IMR-90 (cell line): Measurements from ENCODE around the gene UNC79.

Source experiments
- BHLHE40 ChIP-seq: fragments of 150-350 bp; IDR thresholded peaks from 2 replicates; pipeline ENCODE4 v1.6.1; 2016; ENCODE audit warnings: mild to moderate bottlenecking, low read depth, low read length
- CEBPB ChIP-seq: IDR thresholded peaks from 2 replicates; pipeline ENCODE4 v1.6.1; 2012; ENCODE audit warnings: low read depth, low read length, improper control_type of control experiment
- CTCF ChIP-seq: conservative IDR thresholded peaks from 2 replicates; pipeline ENCODE4 v1.5.1; 2012; ENCODE audit warnings: mild to moderate bottlenecking, low read depth, low read length, improper control_type of control experiment
- FOS ChIP-seq: fragments of 150-350 bp; IDR thresholded peaks from 2 replicates; pipeline ENCODE4 v1.6.1; 2016; ENCODE audit warnings: low read depth, low read length
- MXI1 ChIP-seq: IDR thresholded peaks from 2 replicates; pipeline ENCODE4 v1.6.1; 2012; ENCODE audit warnings: low read depth, mild to moderate bottlenecking, low read length, moderate library complexity, borderline replicate concordance
- POLR2A ChIP-seq: IDR thresholded peaks from 2 replicates; pipeline ENCODE4 v1.6.1; 2012; ENCODE audit warnings: mild to moderate bottlenecking, low read depth, low read length
- RAD21 ChIP-seq: IDR thresholded peaks from 2 replicates; pipeline ENCODE4 v1.6.1; 2012; ENCODE audit warnings: low read length, improper control_type of control experiment
- RFX5 ChIP-seq: IDR thresholded peaks from 2 replicates; pipeline ENCODE4 v1.8.0; 2012; ENCODE audit warnings: low read depth, mild to moderate bottlenecking, low read length, moderate library complexity
- SMC3 ChIP-seq: fragments of 150-350 bp; IDR thresholded peaks from 2 replicates; pipeline ENCODE4 v1.6.1; 2016; ENCODE audit warnings: low read depth, mild to moderate bottlenecking, antibody characterized with exemption, low read length, moderate library complexity
- USF2 ChIP-seq: fragments of 150-350 bp; IDR thresholded peaks from 2 replicates; pipeline ENCODE4 v1.6.1; 2017; ENCODE audit warnings: mild to moderate bottlenecking, antibody characterized with exemption, low read length, low read depth

- no peak for TF ChIP-seq CEBPB
- TF ChIP-seq CTCF = no peak
- TF ChIP-seq MXI1 = no peak
- no peak for TF ChIP-seq POLR2A
- no peak for TF ChIP-seq RFX5
- no peak for TF ChIP-seq RAD21
- TF ChIP-seq FOS = no peak
- no peak for TF ChIP-seq SMC3
- no peak for TF ChIP-seq USF2
- TF ChIP-seq BHLHE40 = no peak
These were observed 301.0 kb downstream of the UNC79 start for GRCh38 chr14:93731753-93732152.
